ENCODE measurements around the gene GNAQ. TPM values are rescaled to one million over a fixed set of nuclear protein-coding genes. Genes with fewer than 3 reads are reported as not detected.
"Not testable (repeated sequence)": the region's sequence is repeated elsewhere in the genome, so short reads cannot be mapped to it uniquely, and the experiment has no call there.

The GNAQ gene
- total RNA-seq, result 16.2 TPM

GRCh38 chr9:78031444-78031892, at the start of gene GNAQ:
Gene GNAQ (minus strand): TSS chr9:78031811. CDS start chr9:78031235, 576 bp downstream.
- Histone ChIP-seq H3K4me1 (ENCODE audit: control insufficient read depth in 3 of 3, insufficient read depth in 3 of 3, low read length in 3 of 3) (peaks cover 5 to 24% (median 14%) of the 10 kb centered on the region in 3 donors), H3K4me3 (ENCODE audit: low read length in 3 of 3) (peak within 1 kb of the TSS; percentile 78 to 90 (median 83)), H3K9me3 (ENCODE audit: control insufficient read depth in 3 of 3, low read length in 3 of 3) (no peaks in the 10 kb centered on the region), H3K36me3 (ENCODE audit: control insufficient read depth in 3 of 3, insufficient read depth in 3 of 3, low read length in 3 of 3) (no peaks in the 10 kb centered on the region), H3K27ac (ENCODE audit: low read depth, low read length) (peak within 1 kb of the TSS; percentile 77), H3K9ac (ENCODE audit: low read depth in 1 of 3, low read length in 3 of 3) (peak within 1 kb of the TSS; percentile 76 to 89 (median 86)), H3K27me3 (ENCODE audit: control insufficient read depth in 3 of 3, insufficient read depth in 3 of 3, low read length in 3 of 3) (no peaks in the 10 kb centered on the region)

- Histone ChIP-seq H3K36me3 (ENCODE audit: control insufficient read depth in 3 of 3, insufficient read depth in 3 of 3, low read length in 3 of 3) (no peaks in the 10 kb centered on the region), H3K9me3 (ENCODE audit: control insufficient read depth in 3 of 3, low read length in 3 of 3) (no peaks in the 10 kb centered on the region), H3K27me3 (ENCODE audit: control insufficient read depth in 3 of 3, insufficient read depth in 3 of 3, low read length in 3 of 3) (no peaks in the 10 kb centered on the region), H3K4me1 (ENCODE audit: control insufficient read depth in 3 of 3, insufficient read depth in 3 of 3, low read length in 3 of 3) (no peaks in the 10 kb centered on the region), H3K9ac (ENCODE audit: low read depth in 1 of 3, low read length in 3 of 3) (no peak overlapping the region), H3K27ac (ENCODE audit: low read depth, low read length) (no peak overlapping the region), H3K4me3 (ENCODE audit: low read length in 3 of 3) (no peak overlapping the region)
Measured at GRCh38 chr9:78074385-78075291, 43.0 kb upstream of the GNAQ start.

- no peak overlapping the region for H3K27ac ChIP-seq (ENCODE audit: low read depth, low read length)
Measured at GRCh38 chr9:78073722-78074121, 42.1 kb upstream of the GNAQ start.

GRCh38 chr9:78072586-78073199, 41.1 kb upstream of the GNAQ start:
- H3K27ac ChIP-seq (ENCODE audit: low read depth, low read length), result no peak overlapping the region
- no peaks in the 10 kb centered on the region for H3K36me3 ChIP-seq (ENCODE audit: control insufficient read depth in 3 of 3, insufficient read depth in 3 of 3, low read length in 3 of 3)
- no peak overlapping the region for H3K9ac ChIP-seq (ENCODE audit: low read depth in 1 of 3, low read length in 3 of 3)
- H3K4me3 ChIP-seq (ENCODE audit: low read length in 3 of 3), result no peak overlapping the region
- no peaks in the 10 kb centered on the region for H3K4me1 ChIP-seq (ENCODE audit: control insufficient read depth in 3 of 3, insufficient read depth in 3 of 3, low read length in 3 of 3)
- H3K27me3 ChIP-seq (ENCODE audit: control insufficient read depth in 3 of 3, insufficient read depth in 3 of 3, low read length in 3 of 3), result no peaks in the 10 kb centered on the region
- no peaks in the 10 kb centered on the region for H3K9me3 ChIP-seq (ENCODE audit: control insufficient read depth in 3 of 3, low read length in 3 of 3)

More at GRCh38 chr9:78073722-78074121, 42.1 kb upstream of the GNAQ start:
- Histone ChIP-seq H3K27me3 (ENCODE audit: control insufficient read depth in 3 of 3, insufficient read depth in 3 of 3, low read length in 3 of 3) (no peaks in the 10 kb centered on the region), H3K9ac (ENCODE audit: low read depth in 1 of 3, low read length in 3 of 3) (no peak overlapping the region), H3K4me3 (ENCODE audit: low read length in 3 of 3) (no peak overlapping the region), H3K36me3 (ENCODE audit: control insufficient read depth in 3 of 3, insufficient read depth in 3 of 3, low read length in 3 of 3) (no peaks in the 10 kb centered on the region), H3K4me1 (ENCODE audit: control insufficient read depth in 3 of 3, insufficient read depth in 3 of 3, low read length in 3 of 3) (no peaks in the 10 kb centered on the region), H3K9me3 (ENCODE audit: control insufficient read depth in 3 of 3, low read length in 3 of 3) (no peaks in the 10 kb centered on the region)

GRCh38 chr9:78070521-78070920, 38.9 kb upstream of the GNAQ start:
- H3K36me3 ChIP-seq (ENCODE audit: control insufficient read depth in 3 of 3, insufficient read depth in 3 of 3, low read length in 3 of 3), result no peaks in the 10 kb centered on the region
- H3K9me3 ChIP-seq (ENCODE audit: control insufficient read depth in 3 of 3, low read length in 3 of 3), result no peaks in the 10 kb centered on the region
- no peak overlapping the region for H3K9ac ChIP-seq (ENCODE audit: low read depth in 1 of 3, low read length in 3 of 3)
- H3K4me1 ChIP-seq (ENCODE audit: control insufficient read depth in 3 of 3, insufficient read depth in 3 of 3, low read length in 3 of 3), result no peaks in the 10 kb centered on the region
- H3K27ac ChIP-seq (ENCODE audit: low read depth, low read length), result no peak overlapping the region
- no peak overlapping the region for H3K4me3 ChIP-seq (ENCODE audit: low read length in 3 of 3)
- H3K27me3 ChIP-seq (ENCODE audit: control insufficient read depth in 3 of 3, insufficient read depth in 3 of 3, low read length in 3 of 3), result no peaks in the 10 kb centered on the region

- no peaks in the 10 kb centered on the region for H3K4me1 ChIP-seq (ENCODE audit: control insufficient read depth in 3 of 3, insufficient read depth in 3 of 3, low read length in 3 of 3)
- H3K9ac ChIP-seq (ENCODE audit: low read depth in 1 of 3, low read length in 3 of 3), result no peak overlapping the region
- no peak overlapping the region for H3K4me3 ChIP-seq (ENCODE audit: low read length in 3 of 3)
- no peak overlapping the region for H3K27ac ChIP-seq (ENCODE audit: low read depth, low read length)
- no peaks in the 10 kb centered on the region for H3K9me3 ChIP-seq (ENCODE audit: control insufficient read depth in 3 of 3, low read length in 3 of 3)
- H3K36me3 ChIP-seq (ENCODE audit: control insufficient read depth in 3 of 3, insufficient read depth in 3 of 3, low read length in 3 of 3), result no peaks in the 10 kb centered on the region
- no peaks in the 10 kb centered on the region for H3K27me3 ChIP-seq (ENCODE audit: control insufficient read depth in 3 of 3, insufficient read depth in 3 of 3, low read length in 3 of 3)
Measured at GRCh38 chr9:78064075-78064474, 32.5 kb upstream of the GNAQ start.

- no peaks in the 10 kb centered on the region for H3K9me3 ChIP-seq (ENCODE audit: control insufficient read depth in 3 of 3, low read length in 3 of 3)
- H3K9ac ChIP-seq (ENCODE audit: low read depth in 1 of 3, low read length in 3 of 3), result no peak overlapping the region
- no peaks in the 10 kb centered on the region for H3K4me1 ChIP-seq (ENCODE audit: control insufficient read depth in 3 of 3, insufficient read depth in 3 of 3, low read length in 3 of 3)
- no peaks in the 10 kb centered on the region for H3K27me3 ChIP-seq (ENCODE audit: control insufficient read depth in 3 of 3, insufficient read depth in 3 of 3, low read length in 3 of 3)
- H3K4me3 ChIP-seq (ENCODE audit: low read length in 3 of 3), result no peak overlapping the region
- H3K27ac ChIP-seq (ENCODE audit: low read depth, low read length), result no peak overlapping the region
- no peaks in the 10 kb centered on the region for H3K36me3 ChIP-seq (ENCODE audit: control insufficient read depth in 3 of 3, insufficient read depth in 3 of 3, low read length in 3 of 3)
Measured at GRCh38 chr9:78062710-78063109, 31.1 kb upstream of the GNAQ start.

GRCh38 chr9:78054218-78054617, 22.6 kb upstream of the GNAQ start:
- H3K4me1 ChIP-seq (ENCODE audit: control insufficient read depth in 3 of 3, insufficient read depth in 3 of 3, low read length in 3 of 3); H3K4me3 ChIP-seq (ENCODE audit: low read length in 3 of 3); H3K9ac ChIP-seq (ENCODE audit: low read depth in 1 of 3, low read length in 3 of 3); H3K9me3 ChIP-seq (ENCODE audit: control insufficient read depth in 3 of 3, low read length in 3 of 3); H3K27ac ChIP-seq (ENCODE audit: low read depth, low read length); H3K36me3 ChIP-seq (ENCODE audit: control insufficient read depth in 3 of 3, insufficient read depth in 3 of 3, low read length in 3 of 3); H3K27me3 ChIP-seq (ENCODE audit: control insufficient read depth in 3 of 3, insufficient read depth in 3 of 3, low read length in 3 of 3): not testable (repeated sequence)

- Histone ChIP-seq H3K9ac (ENCODE audit: low read depth in 1 of 3, low read length in 3 of 3) (no peak overlapping the region), H3K4me3 (ENCODE audit: low read length in 3 of 3) (no peak overlapping the region), H3K27ac (ENCODE audit: low read depth, low read length) (no peak overlapping the region), H3K27me3 (ENCODE audit: control insufficient read depth in 3 of 3, insufficient read depth in 3 of 3, low read length in 3 of 3) (no peaks in the 10 kb centered on the region), H3K36me3 (ENCODE audit: control insufficient read depth in 3 of 3, insufficient read depth in 3 of 3, low read length in 3 of 3) (no peaks in the 10 kb centered on the region), H3K9me3 (ENCODE audit: control insufficient read depth in 3 of 3, low read length in 3 of 3) (peaks cover 0 to 3% (median 0%) of the 10 kb centered on the region in 3 donors), H3K4me1 (ENCODE audit: control insufficient read depth in 3 of 3, insufficient read depth in 3 of 3, low read length in 3 of 3) (no peaks in the 10 kb centered on the region)
Measured at GRCh38 chr9:78053627-78054026, 22.0 kb upstream of the GNAQ start.

- Histone ChIP-seq H3K36me3 (ENCODE audit: control insufficient read depth in 3 of 3, insufficient read depth in 3 of 3, low read length in 3 of 3) (no peaks in the 10 kb centered on the region), H3K4me1 (ENCODE audit: control insufficient read depth in 3 of 3, insufficient read depth in 3 of 3, low read length in 3 of 3) (no peaks in the 10 kb centered on the region), H3K9ac (ENCODE audit: low read depth in 1 of 3, low read length in 3 of 3) (no peak overlapping the region), H3K4me3 (ENCODE audit: low read length in 3 of 3) (no peak overlapping the region), H3K9me3 (ENCODE audit: control insufficient read depth in 3 of 3, low read length in 3 of 3) (no peaks in the 10 kb centered on the region), H3K27me3 (ENCODE audit: control insufficient read depth in 3 of 3, insufficient read depth in 3 of 3, low read length in 3 of 3) (no peaks in the 10 kb centered on the region), H3K27ac (ENCODE audit: low read depth, low read length) (no peak overlapping the region)
Measured at GRCh38 chr9:78050421-78050820, 18.8 kb upstream of the GNAQ start.
